ENCODE measurements around the gene UTP14C. TPM values are rescaled to one million over a fixed set of nuclear protein-coding genes. Genes with fewer than 3 reads are reported as not detected.
"Not testable (repeated sequence)": the region's sequence is repeated elsewhere in the genome, so short reads cannot be mapped to it uniquely, and the experiment has no call there.

The UTP14C gene
- total RNA-seq, 1 donor from 2014 or later, result 12.9 TPM

GRCh38 chr13:52036037-52036436 lies 11.5 kb downstream of the UTP14C start:
- intact Hi-C loops (cut with micrococcal nuclease), result no loop called here

- intact Hi-C loops (cut with micrococcal nuclease), result no loop called here
Observed at GRCh38 chr13:52043675-52044074, 19.2 kb downstream of the UTP14C start.

GRCh38 chr13:52047463-52047862 lies 23.0 kb downstream of the UTP14C start:
- intact Hi-C loops (cut with micrococcal nuclease), result no loop called here

- intact Hi-C loops (cut with micrococcal nuclease), result no loop called here
Observed at GRCh38 chr13:52048516-52048915, 24.0 kb downstream of the UTP14C start.

GRCh38 chr13:52051400-52051799 lies 26.9 kb downstream of the UTP14C start:
- intact Hi-C loops (cut with micrococcal nuclease), result no loop called here

GRCh38 chr13:52053460-52053859 lies 29.0 kb downstream of the UTP14C start:
- intact Hi-C loops (cut with micrococcal nuclease), result no loop called here

GRCh38 chr13:52061064-52061463 lies 36.6 kb downstream of the UTP14C start:
- intact Hi-C loops (cut with micrococcal nuclease), result not testable (repeated sequence)

GRCh38 chr13:52061587-52061986 lies 37.1 kb downstream of the UTP14C start:
- intact Hi-C loops (cut with micrococcal nuclease), result no loop called here

- intact Hi-C loops (cut with micrococcal nuclease), result no loop called here
Observed at GRCh38 chr13:52067237-52067636, 42.7 kb downstream of the UTP14C start.

- intact Hi-C loops (cut with micrococcal nuclease), result no loop called here
Observed at GRCh38 chr13:52070929-52071523, 46.5 kb downstream of the UTP14C start.

Other genes with a start within 250 kb of the UTP14C start
- 3.8 and 4.6 TPM in 2 replicates for gene DHRS12, start 220.5 kb upstream of the UTP14C start, total RNA-seq
- not detected in 2 replicates for gene TMEM272, start 179.5 kb upstream of the UTP14C start, total RNA-seq
- gene CCDC70, start 162.7 kb upstream of the UTP14C start, total RNA-seq, result not detected in 2 replicates
- 0.84 and 1.9 TPM in 2 replicates for gene ATP7B, start 13.2 kb upstream of the UTP14C start, total RNA-seq
- gene ALG11, start 12.3 kb upstream of the UTP14C start, total RNA-seq, result 28.7 and 29.3 TPM in 2 replicates
- gene NEK5, start 104.4 kb downstream of the UTP14C start, total RNA-seq, result 0.05 and 0.09 TPM in 2 replicates
- gene NEK3, start 134.9 kb downstream of the UTP14C start, total RNA-seq, result 5.2 and 7.6 TPM in 2 replicates

All from T-helper 2 cell treated with Interferon-gamma antibody and Interleukin-4, amounts not matched to agents 100 ng/mL and 5 ng/mL, for 36 hours (primary cell).